HG02884 (cell line): ENCODE results near the gene C1orf74.
"Not testable (repeated sequence)": the region's sequence is repeated elsewhere in the genome, so short reads cannot be mapped to it uniquely, and the experiment has no call there.

Source experiments
- ATAC-seq: cut with Tn5 transposase; IDR thresholded peaks from one replicate; pipeline ENCODE4 v1.9.1; 2021; ENCODE audit warnings: mild to moderate bottlenecking, moderate library complexity; ENCODE audit not compliant: unreplicated experiment

C1orf74 gene

DNA sequence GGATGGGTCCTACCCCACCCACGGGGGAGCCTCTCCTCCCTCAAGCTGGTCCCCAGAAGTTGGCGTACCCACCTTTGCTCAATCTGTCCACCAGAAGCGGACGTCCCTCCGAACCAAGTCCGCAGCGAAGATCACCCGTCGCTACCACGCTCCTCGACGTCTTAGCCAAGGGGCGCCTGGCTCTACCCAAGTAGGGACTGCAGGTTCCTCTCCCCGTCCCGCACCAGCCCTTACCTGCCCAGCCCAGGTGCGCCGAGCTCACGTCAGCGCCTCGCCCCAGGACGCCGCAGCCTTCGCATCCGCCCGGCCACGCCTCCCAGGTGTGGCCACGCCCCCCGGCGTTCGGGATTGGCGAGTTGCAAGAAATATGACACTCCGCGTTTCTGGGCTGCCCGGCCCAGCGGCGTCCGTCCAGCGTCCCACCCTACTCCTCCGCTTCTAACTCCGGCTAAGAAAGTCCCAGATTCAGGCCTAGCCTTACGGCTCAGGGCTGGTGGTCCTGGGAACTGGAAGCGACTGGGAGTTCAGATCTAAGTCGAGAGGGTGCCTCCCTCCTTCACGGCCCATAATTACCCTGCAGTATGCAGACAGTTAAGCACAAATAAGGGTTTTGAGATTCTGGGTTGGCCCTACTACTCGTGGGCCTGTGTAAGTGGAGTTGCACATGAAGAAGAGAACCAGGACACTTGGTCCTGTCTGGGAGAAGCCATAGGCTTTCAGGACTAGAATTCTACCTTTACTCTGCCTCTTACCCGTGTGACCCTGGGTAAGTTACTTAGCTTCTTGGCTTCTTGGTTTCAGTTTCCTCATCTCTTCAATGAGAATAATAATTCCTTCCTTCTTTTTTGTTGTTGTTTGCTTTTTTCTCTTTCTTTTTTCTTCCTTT lies 21.8 kb upstream of the C1orf74 start, which contains the start of gene IRF6:
Gene IRF6, minus strand, starts transcription at position 268 of the 886 bp plus-strand sequence. CDS start 4,729 bp downstream, outside the sequence.
- ATAC-seq = peak; percentile 88

DNA sequence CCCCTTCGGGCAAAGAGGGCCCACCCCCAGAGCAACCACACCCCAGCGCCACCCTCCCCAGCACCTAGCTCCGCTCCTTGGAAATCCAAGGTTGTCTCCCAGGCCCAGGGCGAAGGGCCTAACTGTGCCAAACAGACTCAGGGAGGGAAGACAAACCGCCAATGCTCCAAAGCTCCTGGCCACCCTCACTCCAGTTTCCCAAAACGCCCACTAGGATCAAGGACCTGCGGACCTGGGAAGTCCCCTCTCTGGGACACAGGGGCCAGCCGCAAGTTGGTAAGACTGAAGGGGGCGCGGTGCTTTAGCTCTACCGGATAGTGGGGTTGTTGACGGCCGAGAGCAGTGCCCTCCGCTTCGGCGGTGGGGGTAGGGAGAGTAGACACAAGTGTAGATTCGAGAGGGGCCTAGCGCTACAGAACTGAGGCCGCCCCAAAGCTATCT lies 21.0 kb upstream of the C1orf74 start:
- no peak for ATAC-seq

DNA sequence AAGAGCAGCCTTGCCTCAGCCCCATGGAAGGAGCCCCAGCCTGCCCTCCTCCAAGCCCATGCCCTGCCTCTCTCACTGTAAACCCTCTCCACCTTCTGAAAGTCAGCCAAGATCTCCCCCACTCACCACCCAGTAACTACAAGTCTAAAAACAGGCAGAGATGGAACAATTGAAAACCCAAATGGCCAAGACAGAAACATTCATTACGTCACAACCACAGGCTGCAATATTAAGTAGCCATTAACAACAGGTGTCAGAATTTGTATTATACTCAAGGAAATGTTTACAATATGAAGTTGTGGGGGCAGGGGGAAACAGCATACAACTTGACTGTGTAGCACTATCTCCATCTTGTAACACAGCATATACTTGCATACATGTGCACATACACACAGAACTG lies 19.2 kb upstream of the C1orf74 start:
- ATAC-seq = no peak

DNA sequence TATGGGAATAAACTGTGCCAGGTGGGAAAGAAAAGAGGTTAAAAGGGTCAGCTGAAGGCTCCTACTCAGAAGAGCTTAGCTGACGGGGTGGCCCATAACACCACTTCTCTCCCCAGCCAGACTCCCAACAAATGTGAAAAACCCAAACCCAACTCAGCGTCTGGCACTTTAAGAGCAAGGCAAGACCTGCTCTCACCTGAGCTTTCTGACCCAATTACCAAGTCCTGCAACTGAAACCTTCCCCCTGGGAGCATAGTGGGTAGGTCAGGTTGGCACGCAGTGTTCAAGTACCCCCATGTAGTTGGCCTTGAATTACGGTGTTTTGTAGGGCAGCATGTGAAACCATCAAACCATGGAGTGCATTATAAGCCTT lies 18.4 kb upstream of the C1orf74 start:
- no peak for ATAC-seq

DNA sequence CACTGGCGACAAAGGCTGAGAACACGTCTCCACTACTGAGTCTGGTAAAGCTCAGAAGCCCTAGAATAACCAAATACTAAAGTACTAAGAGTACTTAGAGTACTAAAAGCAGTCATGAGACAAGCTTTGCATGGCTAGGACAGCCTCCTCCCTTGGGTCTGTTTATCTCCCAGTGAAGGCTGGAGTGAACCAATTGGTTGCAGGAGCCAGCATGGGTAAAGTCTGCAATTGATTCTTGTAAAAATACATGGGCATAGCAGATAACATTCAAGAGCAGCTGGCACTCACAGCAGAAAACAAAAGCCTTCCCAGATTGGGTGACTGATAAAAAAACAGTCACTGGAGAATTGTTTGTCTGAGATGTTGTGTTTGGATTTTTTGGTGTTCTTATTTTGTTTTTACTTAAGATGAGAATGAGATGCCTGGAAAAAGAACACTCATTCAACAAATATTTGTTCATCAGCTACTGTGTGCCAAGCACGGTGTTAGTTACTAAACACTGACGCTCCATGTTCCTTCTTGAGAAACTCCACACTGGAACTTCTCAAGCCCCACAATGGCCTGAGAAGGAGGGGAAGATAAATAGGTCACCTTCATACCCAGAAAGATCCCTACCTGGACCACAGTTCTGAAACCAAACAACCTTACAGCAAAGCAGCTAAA lies 17.9 kb upstream of the C1orf74 start:
- no peak for ATAC-seq

DNA sequence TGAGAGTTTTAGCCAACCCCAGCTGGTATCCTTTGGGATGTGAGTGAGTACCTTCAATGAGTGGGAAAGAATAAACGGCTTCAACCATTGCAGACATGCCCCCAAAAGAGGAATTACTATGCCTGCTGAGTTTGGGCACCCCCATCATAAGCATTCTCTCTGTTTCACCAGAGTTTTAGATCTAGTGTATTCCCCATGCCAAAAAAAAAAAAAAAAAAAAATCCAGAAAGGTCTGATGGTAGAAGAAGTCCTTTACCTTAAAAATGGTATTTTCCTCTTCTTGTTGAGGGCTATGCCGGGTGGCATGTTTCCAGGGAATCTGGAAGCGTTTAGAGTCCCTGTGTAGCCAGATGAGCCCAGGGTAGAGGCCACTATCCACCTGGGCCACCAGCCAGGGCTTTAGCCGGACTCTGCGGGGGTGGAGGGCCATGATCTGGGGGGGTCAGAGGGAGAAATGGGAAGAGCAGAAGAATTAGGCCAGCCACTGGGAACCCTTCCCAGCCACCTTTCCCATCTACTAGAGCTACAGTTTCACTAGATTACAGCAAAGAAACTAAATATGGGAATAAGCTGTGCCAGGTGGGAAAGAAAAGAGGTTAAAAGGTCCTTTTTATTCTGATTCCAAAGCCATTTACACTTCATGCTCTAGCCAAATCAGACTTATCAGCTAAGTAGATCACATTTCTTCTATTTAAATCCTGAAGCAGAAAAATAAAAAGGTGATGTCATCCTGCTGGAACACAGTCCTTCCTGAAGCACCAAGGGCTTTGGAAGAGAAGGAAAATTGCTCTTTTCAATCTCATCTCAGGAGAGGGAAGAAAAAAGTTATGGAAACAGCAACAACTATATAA lies 16.9 kb upstream of the C1orf74 start:
- ATAC-seq = no peak

DNA sequence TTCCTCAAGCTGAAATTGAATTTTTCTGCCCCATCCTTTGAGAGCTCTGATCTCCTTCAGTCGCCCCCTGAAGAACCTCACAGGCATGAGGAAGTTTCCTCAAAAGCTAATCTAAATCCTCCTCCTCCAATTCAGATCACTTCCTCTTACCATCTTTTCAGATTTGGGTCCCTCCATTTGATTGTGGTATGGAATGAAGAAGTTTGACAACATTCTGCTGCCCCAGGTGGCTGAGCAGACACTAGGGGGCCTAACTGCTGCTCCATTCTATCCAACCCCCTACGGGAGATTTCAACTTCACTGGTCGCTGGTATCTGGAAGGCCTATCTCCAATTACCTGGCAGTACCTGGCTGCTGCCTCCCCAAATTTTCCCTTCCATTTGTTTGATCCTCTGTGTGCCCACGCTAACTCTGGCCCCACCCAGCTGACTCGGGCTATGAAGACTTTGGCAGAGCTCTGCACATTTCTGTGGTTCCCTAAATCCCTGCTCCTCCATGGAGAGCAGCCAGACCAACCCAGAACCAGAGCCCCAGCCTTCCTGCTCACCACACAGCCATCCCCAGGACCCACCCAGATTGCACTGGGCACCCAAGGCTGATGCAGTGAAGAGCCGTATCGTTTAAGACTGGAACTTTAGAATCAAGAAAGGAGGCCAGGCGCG lies 13.8 kb upstream of the C1orf74 start:
- ATAC-seq = no peak

DNA sequence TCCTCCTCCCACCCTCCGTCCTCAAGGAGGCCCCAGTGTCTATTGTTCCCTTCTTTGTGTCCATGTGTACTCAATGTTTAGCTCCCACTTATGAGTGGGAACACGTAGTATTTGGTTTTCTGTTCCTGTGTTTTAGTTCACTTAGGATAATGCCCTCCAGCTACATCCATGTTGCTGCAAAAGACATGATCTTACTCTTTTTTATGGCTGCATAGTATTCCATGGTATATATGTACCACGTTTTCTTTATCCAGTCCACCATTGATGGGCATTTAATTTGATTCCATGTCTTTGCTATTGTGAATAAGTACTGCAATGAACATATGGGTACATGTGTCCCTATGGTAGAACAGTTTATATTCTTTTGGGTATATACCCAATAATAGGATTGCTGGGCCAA lies 9.4 kb upstream of the C1orf74 start:
- not testable (repeated sequence) for ATAC-seq

DNA sequence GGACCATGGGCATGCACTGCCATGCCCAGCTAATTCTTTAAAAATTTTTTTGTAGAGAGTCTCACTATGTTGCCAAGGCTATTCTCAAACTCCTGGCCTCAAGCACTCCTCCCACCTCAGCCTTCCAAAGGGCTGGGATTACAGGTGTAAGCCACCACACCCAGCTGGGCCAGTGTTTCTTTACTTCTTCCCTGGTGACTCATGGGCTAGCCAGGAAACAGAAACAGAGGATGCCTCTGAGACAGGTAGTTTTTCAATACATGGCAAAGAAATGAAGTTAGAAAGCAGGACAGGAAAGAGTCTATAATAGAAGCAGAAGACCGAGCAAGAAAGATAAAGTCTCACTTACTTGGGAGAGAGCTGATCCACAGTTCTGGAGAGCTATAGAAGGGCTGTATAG lies 7.6 kb upstream of the C1orf74 start:
- no peak for ATAC-seq

DNA sequence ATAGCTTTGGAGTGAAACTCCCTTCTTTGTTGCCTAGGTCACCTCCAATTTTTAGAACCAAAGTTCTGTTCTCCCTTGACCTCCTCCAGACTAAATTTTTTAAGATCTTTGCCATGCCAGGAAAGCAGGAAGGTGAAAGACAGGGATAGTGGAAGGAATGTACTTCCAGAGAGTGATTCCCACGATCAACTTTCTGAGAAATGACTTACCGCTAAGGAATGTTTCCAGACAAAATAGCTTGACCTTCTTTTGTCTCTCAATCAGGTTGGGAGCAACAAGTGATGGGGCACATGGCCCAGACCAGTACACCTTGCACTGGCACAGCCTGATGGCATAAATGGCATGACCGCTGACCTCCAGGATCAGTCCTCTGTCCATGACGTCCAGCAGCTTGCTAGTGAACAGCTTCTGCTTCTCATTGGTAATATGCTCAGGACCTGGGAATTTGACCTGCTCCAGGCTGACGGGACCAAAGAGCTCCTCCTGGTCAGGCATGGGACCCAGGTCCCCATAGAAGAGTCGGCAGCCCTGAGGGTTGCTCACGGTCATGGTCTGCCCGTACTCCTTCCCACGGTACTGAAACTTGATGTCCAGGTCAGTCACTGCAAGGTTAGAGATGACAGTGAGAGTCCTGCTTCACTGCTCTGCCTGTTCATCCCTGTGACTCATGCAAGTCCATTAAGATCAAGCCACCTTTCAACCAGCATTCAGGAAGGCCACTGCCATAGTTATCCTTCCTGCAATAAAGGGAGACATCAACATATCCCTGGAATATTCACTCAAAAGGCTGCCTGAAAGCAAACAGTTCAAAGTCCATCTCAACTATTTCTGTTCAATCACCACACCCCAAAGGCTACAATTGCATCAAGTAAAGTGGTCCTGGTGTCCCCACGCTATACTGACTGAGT lies 6.2 kb upstream of the C1orf74 start:
- ATAC-seq = no peak

DNA sequence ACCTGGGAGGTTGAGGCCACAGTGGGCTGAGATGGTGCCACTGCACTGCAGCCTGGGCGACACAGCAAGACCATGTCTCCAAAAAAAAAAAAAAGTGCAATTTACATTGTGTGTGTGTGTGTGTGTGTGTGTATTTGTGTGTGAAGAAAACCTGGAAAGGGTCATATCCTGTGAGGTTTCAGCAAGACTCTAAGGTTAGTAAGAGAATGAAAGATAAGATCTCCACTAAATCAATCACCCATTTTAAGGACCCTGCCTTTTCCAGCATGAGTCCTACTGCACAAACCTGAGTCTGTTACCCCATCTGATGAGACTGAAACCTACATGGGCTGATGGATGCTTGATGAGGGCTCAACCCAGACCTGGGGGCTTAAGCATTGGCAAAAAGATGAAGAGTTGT lies 4.9 kb upstream of the C1orf74 start:
- no peak for ATAC-seq

DNA sequence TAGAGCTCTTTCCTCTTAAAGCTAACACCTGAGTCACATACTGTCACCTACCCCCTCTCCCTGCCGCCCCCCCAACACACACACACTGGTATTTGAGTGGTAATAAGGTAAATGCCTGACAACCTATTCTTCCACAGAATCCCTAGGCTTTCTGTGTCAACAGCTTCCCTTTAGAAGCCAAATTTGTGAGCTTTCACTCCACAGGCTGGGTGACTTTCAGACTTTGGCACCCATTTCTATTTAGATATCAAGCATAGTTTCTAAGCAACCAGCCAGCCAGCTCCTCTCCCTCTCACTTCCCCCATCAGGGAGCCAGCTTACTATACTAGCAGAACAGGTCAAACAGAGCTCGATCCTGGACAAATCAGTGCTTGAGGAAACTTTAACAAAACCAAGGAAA lies 3.2 kb upstream of the C1orf74 start:
- no peak for ATAC-seq

DNA sequence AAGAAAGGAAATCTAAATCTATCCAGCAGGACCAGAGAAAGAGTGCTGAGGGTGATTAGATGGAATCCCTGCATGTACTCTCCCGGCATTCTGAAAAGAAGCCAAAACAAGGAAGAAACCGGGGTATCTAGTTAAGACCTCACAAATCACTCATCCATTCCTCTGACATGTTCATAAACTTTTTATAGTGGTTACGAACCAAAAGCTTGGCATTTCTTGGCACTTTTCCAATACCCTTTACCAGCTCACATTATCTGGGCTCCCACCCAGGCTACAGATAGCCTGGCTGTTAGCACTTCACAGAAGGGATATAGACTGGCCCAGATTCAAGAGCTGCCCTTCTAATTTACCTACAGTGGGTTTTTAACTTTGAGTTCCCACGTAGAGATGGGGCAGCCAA lies 1.8 kb upstream of the C1orf74 start:
- no peak for ATAC-seq

DNA sequence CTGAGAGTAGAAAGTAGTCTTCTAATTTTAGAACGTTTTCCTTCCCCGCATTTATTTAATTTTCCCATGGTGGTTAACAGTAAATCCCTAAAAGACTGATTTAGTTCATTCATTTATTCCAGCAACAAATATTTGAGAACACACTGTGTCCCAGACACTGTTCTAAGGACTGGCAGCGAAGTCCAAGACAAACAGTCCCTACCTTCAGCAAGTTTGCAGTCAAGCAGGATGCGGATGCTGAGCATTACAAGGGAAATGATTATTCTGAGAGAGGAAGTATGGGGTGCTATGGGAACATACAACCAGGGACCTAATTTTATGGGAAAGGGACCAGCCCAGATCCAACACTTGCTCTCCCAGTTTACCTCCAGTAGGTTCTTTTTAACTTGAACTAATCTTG lies 1.2 kb upstream of the C1orf74 start:
- no peak for ATAC-seq

DNA sequence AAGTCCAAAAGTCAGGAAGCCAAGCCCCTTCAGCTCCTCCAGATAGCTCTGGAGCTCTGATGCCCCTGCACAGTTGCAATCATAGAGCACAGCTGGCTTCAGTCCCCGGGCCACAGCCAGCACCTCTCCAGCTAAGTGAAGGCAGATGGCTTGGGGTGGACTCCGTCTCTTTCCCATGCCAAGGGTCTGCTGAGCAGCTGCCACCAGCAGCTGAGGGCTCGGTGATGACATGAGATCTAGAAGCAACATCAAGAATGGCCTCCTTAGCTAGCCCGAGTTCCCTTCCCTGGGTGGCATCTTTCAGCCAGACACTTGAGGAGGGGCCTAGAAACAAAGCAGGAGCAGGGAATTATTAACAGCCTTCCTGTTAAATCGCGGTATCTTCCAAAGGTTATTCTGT lies 973 bp downstream of the C1orf74 start:
- ATAC-seq = no peak

DNA sequence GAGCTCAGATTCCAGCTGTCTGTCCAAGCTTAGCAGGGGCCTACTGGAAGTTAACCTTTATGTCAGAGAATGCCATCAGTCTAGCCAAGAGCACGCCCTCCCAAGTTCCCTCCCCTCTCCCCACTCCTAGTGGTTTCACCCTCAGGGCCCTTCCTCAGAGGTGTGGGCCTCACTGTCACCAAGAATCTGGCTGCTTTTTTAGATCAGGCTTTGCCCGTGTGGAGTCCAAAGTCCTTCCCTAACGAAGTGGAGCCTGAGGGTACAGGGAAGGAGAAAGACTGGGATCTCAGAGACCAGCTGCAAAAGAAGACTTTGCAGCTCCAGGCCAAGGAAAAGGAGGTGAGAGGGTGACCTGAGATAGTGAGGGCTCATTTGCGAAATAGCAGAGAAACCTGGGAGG lies 4.1 kb downstream of the C1orf74 start:
- no peak for ATAC-seq

DNA sequence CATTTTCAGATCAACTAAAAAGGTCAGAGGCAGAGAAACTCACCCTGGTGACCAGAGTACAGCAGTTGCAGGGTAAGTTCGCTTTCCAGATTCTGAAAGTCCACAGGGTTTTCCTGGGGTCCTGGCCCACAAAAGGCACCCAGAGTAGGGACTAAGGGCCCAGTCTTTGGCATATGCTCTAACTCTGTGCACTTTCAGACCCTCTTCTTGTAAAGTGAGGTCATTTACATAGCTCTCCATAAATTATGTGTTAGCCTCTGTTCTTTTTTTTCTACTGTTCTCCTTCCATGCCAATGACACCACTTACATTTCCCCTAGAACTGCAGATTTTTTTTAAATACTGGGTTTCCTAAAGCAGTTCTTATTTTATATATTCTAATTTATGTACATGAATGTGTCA lies 6.3 kb downstream of the C1orf74 start:
- no peak for ATAC-seq

DNA sequence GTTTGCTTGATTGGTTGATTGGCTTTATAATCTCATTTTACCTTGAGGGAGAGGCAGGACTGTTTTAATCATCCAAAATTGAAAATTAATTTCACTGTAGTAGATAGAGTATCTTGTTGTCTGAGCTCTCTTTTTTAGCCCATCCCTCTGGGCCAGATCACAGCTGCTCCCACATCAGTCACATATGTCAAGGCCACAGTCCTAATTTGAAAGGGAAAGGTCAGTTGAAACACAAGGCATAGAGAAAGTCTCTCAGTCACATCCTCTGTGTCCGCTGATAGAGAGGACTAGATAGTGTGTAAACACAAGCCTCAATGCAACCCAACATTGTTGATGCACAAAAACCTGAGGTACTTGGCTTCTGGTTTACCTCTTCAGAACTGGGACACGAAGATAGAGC lies 6.8 kb downstream of the C1orf74 start:
- no peak for ATAC-seq

DNA sequence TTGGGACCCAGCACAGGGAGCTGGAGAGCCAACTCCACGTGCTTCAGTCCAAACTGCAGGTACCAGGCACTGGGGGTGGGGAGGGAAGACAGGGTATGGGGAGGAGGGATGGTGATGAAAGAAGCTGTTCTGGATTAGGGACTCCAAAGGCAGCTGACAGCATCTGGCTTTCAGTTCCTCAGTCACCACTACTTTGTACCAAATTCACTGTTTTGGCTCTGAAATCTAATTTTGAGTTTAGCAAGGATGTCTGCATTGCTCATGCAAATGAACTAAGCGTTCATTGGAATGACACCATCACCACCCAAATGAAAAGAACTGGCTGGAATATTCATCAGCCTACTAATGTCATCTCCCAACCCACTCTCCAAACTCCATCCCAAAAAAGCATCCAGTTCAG lies 8.7 kb downstream of the C1orf74 start:
- ATAC-seq = no peak

DNA sequence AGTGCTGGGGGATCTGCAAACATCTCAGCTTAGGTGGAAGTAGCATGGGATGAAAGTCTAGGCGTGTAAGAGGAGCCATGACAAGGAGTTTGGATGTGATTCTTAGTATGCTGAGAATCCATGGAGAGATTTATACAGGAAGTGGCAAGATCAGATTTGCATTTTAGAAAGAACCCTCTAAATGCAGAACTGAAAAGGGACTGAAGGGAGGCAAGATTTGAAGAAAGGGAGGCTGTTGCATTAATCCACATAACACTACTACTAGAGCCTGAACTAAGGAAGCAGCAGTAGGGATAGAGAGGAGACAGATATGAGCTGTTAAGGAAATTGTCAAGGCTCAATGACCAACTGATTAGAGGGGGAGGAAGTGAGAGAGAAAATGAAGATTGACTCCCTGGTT lies 9.8 kb downstream of the C1orf74 start:
- peak; percentile 66 for ATAC-seq
